Stimulated activated CD4-positive, alpha-beta T cell treated with anti-CD3 and anti-CD28 coated beads, Interleukin-4, amount 100 ng/mL, for 4 hours (primary cell): ENCODE measurements around the gene KRT77.
A peak's percentile ranks its signal among the peaks of the same experiment; 100 is the strongest.

Experiments used
- DNase-seq, 2 experiments: peaks; one replicate each; pipeline ENCODE4 v3.0.0-alpha.2; 2020

Gene KRT77

GRCh38 chr12:52691076-52691840 lies 12.1 kb downstream of the KRT77 start:
- peak; percentile 48 to 53 for DNase-seq

- DNase-seq = no peak
These were observed 12.8 kb downstream of the KRT77 start for GRCh38 chr12:52690351-52691075.

DNA sequence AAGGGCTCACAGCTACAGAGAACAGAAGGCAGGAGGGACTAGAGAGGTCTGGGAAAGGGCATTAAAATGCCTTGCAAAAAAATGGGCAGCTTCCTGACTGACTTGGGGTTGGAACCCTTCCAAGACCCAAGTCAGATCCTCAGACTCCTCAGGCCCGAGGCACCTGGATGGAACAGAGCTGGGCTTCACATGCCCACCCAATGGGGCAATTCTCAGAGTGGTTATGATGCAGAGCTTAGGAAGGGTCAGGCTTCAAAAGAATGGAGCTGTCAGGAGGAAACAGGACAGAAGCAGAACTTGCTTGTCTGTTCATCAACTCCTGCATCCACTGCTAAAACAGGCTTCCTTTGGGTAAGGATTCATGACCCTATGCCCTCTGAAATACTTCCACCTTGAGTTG lies 13.4 kb downstream of the KRT77 start:
- DNase-seq = no peak

DNA sequence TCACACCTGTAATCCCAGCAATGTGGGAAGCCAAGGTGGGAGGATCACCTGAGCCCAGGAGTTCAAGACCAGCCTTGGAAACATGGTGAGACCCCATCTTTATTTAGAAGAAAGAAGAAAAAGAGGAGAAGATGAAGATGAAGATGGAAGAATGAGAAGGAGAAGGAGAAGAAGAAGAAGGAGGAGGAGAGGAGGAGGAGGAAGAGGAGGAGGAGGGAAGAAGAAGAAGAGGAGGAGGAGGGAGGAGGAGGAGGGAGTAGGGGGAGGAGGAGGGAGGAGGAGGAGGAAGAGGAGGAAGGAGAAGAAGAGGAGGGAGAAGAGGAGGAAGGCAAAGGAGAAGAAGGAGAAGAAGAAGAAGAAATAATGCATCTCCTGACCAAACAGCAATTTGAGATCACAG lies 14.1 kb downstream of the KRT77 start:
- no peak for DNase-seq

DNA sequence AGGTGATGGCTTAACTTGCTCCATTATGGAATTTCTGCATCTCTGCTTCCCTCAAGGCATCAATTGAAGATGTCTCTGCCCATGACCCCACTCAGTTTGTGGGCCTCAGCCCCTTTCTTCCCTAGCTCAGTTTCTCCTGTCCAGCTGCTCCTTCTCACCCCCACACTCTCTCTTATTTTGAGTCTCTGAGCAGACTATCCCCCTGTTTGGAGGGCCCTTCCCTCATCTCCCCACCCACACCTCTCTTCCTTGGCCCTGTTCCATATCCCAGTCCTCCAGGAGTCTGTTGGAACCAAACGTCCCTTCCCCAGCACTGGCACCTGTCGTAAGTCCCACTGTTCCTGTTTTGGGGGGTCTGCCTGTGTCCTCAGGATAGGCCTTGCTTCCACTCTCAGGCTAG lies 14.8 kb downstream of the KRT77 start:
- DNase-seq = no peak

DNA sequence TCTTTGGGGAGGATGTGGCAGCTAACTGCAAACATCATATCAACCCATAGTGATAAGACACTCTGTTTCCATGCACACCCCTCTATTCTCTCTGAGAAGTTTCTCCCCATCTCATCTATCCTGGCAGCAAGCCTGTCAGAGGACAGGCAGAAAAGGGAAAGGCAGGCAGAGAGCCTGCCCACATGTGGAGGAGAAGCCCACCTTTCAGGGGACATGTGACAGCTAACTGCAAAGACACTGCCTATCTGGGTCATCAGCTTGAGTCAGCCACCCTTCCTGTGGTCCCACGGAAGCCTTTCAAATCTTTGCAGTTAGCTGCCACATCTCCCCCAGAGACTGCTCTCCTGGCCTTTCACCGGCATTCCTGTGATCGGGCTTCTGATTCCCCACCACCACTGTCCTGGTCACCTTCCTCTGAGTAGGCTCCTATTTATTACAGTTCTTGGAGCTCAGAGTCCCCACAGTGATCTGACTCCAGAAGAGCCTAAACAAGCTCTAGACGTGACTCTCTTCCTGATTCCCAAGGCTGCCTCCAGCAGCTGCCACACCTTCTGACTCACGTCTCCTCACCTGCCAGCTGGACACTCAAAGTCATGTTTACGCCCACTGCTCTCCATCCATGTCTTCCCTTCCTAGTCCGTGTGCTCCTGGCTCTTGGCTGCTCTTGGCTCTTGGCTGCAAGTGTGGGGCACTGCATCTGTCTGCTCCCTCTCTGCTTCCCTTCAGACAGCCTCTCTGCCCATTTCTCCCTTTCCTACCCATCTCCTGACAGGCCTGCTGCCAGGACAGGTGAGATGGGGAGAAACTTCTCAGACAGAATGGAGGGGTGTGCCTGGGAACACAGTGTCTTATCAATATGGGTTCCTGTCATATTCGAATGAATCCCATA lies 15.6 kb downstream of the KRT77 start:
- no peak for DNase-seq

DNA sequence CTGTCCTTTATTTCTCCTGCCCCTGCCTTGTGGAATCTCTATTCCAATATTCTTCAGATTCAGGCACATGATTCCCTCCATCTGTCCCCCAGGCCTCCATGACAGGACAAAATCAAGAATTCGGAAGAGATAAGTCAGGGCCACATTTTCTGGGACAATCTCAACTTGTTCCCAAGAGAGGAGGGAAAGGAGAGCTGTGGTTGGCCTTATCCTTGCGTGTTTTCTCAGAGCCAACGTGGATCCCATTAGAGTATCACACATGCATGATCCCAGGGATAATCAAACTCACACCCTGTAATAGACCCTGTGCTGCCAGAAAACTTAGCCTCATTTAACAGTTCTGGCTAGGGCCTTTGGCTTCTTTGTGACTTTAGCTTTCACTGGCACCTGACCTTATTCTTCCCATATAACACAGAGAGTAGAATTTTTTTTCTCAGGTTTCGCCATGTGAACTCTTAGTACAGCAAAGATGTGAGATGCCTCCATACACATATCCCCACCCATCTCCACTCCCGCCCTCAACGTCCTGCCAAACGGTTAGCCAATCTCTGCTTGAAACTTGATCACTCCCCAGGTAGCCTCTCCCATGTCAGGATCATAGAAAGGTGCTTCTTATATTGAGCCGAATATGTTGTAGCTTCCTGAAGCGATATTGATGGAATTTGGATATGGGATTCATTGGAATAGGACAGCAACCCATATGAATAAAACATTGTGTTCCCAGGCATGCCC lies 16.4 kb downstream of the KRT77 start:
- no peak for DNase-seq

- no peak for DNase-seq
These were observed 17.3 kb downstream of the KRT77 start for GRCh38 chr12:52686063-52686462.

DNA sequence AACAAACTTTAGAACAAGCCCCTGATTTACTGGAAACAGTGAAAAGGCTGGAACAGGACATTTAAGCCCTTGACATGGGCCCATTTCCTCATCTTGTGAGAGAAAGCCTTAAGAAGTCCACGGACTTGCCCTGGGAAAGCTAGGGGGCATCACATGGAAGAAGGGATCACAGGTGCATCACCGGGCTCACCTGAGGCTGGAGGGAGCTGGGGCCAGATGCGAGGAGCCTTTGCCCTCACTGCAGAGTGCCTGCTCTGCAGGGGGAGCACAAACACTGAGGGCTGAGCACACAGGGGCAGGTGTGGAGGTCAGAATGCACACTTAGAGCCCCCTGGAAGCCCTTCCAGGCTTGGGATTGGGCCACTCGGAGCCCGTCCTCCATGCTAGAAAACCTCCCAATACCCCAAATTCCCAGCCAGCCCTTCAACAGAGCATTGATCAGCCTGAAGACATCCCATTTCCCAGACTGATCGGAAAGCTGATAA lies 17.9 kb downstream of the KRT77 start:
- DNase-seq = no peak

- no peak for DNase-seq
These were observed 18.9 kb downstream of the KRT77 start for GRCh38 chr12:52684431-52684830.

DNA sequence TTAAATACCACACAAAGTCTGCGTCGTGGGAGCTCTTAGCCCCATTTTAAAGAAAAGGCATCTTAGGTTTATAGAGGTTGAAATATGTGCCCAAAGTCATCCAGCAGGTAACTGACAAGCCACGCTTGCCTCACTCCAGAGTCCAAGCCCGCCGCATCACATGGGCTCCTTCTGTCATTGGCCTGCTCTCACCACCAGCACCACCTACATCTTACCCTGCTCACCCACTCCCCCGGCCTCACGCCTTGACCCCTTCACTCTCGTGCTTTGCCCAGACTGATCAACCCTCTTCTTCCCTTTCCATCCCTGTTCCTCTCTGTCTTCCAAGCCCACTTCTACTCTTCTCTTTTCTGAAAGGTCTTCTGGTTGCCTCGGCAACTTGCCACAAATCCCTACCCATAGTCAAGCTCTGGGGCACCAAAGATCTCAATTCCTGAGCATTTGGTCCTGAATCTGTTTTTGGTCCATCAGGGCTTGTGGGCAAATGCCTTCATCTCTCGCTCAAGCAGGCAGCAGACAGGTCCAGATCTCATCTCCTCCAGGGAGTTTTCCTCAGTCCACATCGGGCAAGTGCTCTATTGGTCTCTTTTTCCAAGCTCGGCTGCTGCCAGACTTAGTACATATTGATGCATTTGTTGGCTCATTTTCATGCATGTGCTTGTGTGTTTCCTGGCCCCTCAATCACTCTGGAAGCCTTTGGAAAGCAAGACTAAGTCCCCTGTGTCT lies 19.6 kb downstream of the KRT77 start:
- DNase-seq = no peak

- DNase-seq = no peak
These were observed 20.3 kb downstream of the KRT77 start for GRCh38 chr12:52682938-52683574.

- no peak for DNase-seq
These were observed 21.0 kb downstream of the KRT77 start for GRCh38 chr12:52682381-52682660.

- DNase-seq = peak; percentile 7 to 19
These were observed 21.6 kb downstream of the KRT77 start for GRCh38 chr12:52681526-52682380.

- no peak for DNase-seq
These were observed 23.0 kb downstream of the KRT77 start, which contains the start of gene KRT1 for GRCh38 chr12:52680363-52680762. KRT1 (minus strand) TSS chr12:52680407; CDS start chr12:52680348, 59 bp downstream.

DNA sequence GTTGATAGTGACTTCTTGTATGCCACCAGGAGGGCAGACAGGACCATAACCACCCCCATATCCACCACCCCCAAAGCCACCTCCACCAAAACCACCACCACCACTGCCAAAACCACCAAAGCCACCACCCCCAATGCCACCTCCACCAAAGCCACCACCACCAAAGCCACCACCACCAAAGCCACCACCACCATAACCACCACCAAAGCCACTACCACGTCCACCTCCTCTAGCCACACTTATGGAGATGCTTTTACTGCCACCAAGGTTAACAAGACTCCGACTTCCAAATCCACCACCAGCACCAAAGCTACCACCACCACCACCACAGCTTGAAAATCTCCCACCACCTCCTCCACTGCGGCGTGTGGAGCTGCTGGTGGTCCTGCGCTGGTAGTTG lies 23.4 kb downstream of the KRT77 start:
- DNase-seq = no peak

DNA sequence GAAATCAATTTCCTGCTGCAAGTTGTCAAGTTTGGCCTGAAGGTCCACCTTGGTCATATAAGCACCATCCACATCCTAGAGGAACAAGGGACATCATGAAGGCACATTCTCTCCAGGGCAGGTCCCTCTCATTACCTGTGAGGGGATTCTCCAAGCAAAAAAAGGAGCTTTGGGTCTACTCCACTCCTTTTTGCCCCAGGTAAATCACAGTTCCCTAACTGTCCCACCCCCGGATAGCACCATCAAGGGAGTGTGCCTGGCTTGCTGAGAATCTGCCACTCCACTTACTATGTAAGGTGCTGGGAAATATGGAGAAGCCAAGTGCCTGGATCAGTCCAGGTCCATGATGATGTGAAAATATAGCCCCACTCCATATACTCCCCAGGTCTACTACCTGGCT lies 25.7 kb downstream of the KRT77 start:
- no peak for DNase-seq

DNA sequence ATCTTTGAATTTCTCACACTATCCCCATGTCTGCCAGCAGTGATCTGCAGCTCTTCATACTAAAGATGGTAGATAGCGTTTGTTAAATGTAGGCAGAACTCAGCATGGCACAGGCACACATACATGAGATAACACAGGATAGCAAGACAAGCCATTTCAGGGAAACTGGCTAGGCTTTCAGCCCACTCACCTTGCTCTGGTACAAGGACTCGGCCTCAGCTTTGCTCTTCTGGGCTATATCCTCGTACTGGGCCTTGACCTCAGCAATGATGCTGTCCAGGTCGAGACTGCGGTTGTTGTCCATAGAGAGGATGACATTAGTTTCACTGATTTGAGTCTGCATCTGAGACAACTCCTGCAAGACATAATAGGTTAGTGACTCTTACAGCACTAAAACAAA lies 26.2 kb downstream of the KRT77 start:
- no peak for DNase-seq

- DNase-seq = no peak
These were observed 27.2 kb downstream of the KRT77 start for GRCh38 chr12:52676163-52676562.

DNA sequence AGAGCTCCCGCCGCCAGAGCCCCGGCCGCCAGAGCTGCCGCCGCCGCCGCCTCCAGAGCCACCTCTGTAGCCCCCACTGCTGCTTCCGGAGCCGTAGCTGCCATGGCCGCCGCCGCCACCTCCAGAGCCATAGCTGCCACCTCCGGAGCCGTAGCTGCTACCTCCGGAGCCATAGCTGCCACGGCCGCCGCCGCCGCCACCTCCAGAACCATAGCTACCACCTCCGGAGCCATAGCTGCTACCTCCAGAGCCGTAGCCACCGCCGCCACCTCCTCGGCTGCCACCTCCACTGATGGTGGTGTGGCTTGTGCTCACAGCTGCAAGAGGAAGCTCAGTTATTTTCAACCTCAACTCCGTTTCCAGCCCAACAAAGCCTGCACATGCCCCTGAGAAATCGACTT lies 28.0 kb downstream of the KRT77 start:
- DNase-seq = no peak

- no peak for DNase-seq
These were observed 28.9 kb downstream of the KRT77 start for GRCh38 chr12:52674433-52674775.
